PC-3 (cell line): ENCODE data around the gene MPL. TPM values are rescaled to one million over a fixed set of nuclear protein-coding genes. Genes with fewer than 3 reads are reported as not detected.

ENCODE experiments used
- ATAC-seq: fragments of 200-7000 bp; cut with Tn5 transposase; 2 replicates; pipeline ENCODE4 v1.9.1; 2020; ENCODE audit warnings: mild to moderate bottlenecking, moderate library complexity
- BruUV-seq: library from RNA; stranded (reverse); fragments of 400-500 nt; replicated peaks from 2 replicates; lab custom pipeline; 2021; lab: Mats Ljungman, UMichigan
- CTCF ChIA-PET: fragments of 300-600 bp; sonication (Branson Sonifier 250); formaldehyde crosslinking; loops from one replicate; lab custom pipeline; 2022; ENCODE audit warnings: antibody characterized with exemption; lab: Charles Lee
- POLR2A ChIA-PET: fragments of 300-600 bp; sonication (Branson Sonifier 250); formaldehyde crosslinking; loops from one replicate; lab custom pipeline; 2022; ENCODE audit warnings: antibody characterized with exemption; ENCODE audit not compliant: unreplicated experiment; lab: Charles Lee
- DNase-seq: peaks from one replicate; pipeline ENCODE4 v3.0.0-alpha.2; 2015
- H2AFZ ChIP-seq: fragments of 300-600 bp; sonication (generic); 2 replicates; pipeline ENCODE4 v1.6.0; 2016; ENCODE audit warnings: antibody characterized with exemption, low read length
- H3F3A ChIP-seq: fragments of 300-600 bp; sonication (generic); one replicate; pipeline ENCODE4 v1.6.0; 2017; ENCODE audit warnings: antibody characterized with exemption, low read length, control low read depth, mild to moderate bottlenecking; ENCODE audit not compliant: unreplicated experiment
- H3K27ac ChIP-seq: fragments of 300-600 bp; sonication (generic); 2 replicates; pipeline ENCODE4 v1.5.1; 2016; ENCODE audit warnings: mild to moderate bottlenecking, low read length
- H3K27me3 ChIP-seq: fragments of 300-600 bp; sonication (generic); 2 replicates; pipeline ENCODE4 v1.6.1; 2016; ENCODE audit warnings: low read length, mixed read lengths
- H3K36me3 ChIP-seq: fragments of 300-600 bp; sonication (generic); 2 replicates; pipeline ENCODE4 v1.6.1; 2016; ENCODE audit warnings: low read depth, mixed run types, low read length, mixed read lengths
- H3K4me1 ChIP-seq: fragments of 300-600 bp; sonication (generic); 2 replicates; pipeline ENCODE4 v1.5.1; 2016; ENCODE audit warnings: low read length; ENCODE audit not compliant: insufficient read depth
- H3K4me2 ChIP-seq: fragments of 300-600 bp; sonication (generic); 2 replicates; pipeline ENCODE4 v1.6.0; 2016; ENCODE audit warnings: low read length
- H3K4me3 ChIP-seq: fragments of 300-600 bp; sonication (generic); 2 replicates; pipeline ENCODE4 v1.5.1; 2016; ENCODE audit warnings: mild to moderate bottlenecking, low read length, mixed read lengths
- H3K79me2 ChIP-seq: fragments of 300-600 bp; sonication (generic); 2 replicates; pipeline ENCODE4 v1.6.1; 2017; ENCODE audit warnings: low read length, mixed read lengths
- H3K9ac ChIP-seq: fragments of 300-600 bp; sonication (generic); 2 replicates; pipeline ENCODE4 v1.6.0; 2016; ENCODE audit warnings: mild to moderate bottlenecking, low read length
- H3K9me2 ChIP-seq: fragments of 300-600 bp; sonication (generic); replicated peaks from 2 replicates; pipeline ENCODE4 v1.6.1; 2016; ENCODE audit warnings: mixed run types, low read length, mixed read lengths
- H3K9me3 ChIP-seq: fragments of 300-600 bp; sonication (generic); 2 replicates; pipeline ENCODE4 v1.6.1; 2016; ENCODE audit warnings: low read length, mixed read lengths
- H4K20me1 ChIP-seq: fragments of 300-600 bp; sonication (generic); 2 replicates; pipeline ENCODE4 v1.6.1; 2016; ENCODE audit warnings: low read length, mixed read lengths
- CTCF ChIP-seq: fragments of 300-600 bp; sonication (generic); conservative IDR thresholded peaks from 2 replicates; pipeline ENCODE4 v1.5.1; 2017; ENCODE audit warnings: antibody characterized with exemption, low read depth, mild to moderate bottlenecking, low read length
- EZH2 ChIP-seq: fragments of 300-600 bp; sonication (generic); IDR thresholded peaks from one replicate; pipeline ENCODE4 v1.6.1; 2017; ENCODE audit warnings: antibody characterized with exemption, mild to moderate bottlenecking, low read length; ENCODE audit not compliant: unreplicated experiment
- EZH2phosphoT487 ChIP-seq: fragments of 300-600 bp; sonication (generic); IDR thresholded peaks from 2 replicates; pipeline ENCODE4 v1.6.1; 2018; ENCODE audit warnings: mild to moderate bottlenecking, antibody characterized with exemption, low read length, borderline replicate concordance
- intact Hi-C: fragments of 100-400 bp; cut with micrococcal nuclease; formaldehyde crosslinking; loops from 2 replicates; pipeline ENCODE4 v1.9.0; 2023
- total RNA-seq: library from RNA; depleted of rRNA; stranded (reverse); fragments of >200 nt; gene quantifications from 2 replicates; pipeline ENCODE4 v1.2.3, GENCODE V29; 2014

MPL gene
- total RNA-seq, 1 experiment from 2014 or later, result not detected

GRCh38 chr1:43319288-43319687 lies 18.3 kb upstream of the MPL start:
- ChIA-PET POLR2A (no interaction called here), CTCF (no interaction called here)
- H3F3A ChIP-seq, result no peaks in the 10 kb centered on the region
- no peaks in the 10 kb centered on the region for H3K36me3 ChIP-seq
- no peak overlapping the region for H3K4me3 ChIP-seq
- intact Hi-C loops, result no loop called here
- ATAC-seq (no peak), DNase-seq (no peak)
- no peaks in the 10 kb centered on the region for H3K9me2 ChIP-seq
- H4K20me1 ChIP-seq, result no peaks in the 10 kb centered on the region
- BruUV-seq, result no TSS peak
- H3K79me2 ChIP-seq, result no peaks in the 10 kb centered on the region
- no peaks in the 10 kb centered on the region for H3K4me1 ChIP-seq
- H3K27ac ChIP-seq, result no peak overlapping the region
- no peak overlapping the region for H2AFZ ChIP-seq
- no peak overlapping the region for H3K4me2 ChIP-seq
- TF ChIP-seq EZH2, result no peak
- TF ChIP-seq CTCF, result no peak
- TF ChIP-seq EZH2phosphoT487, result no peak
- no peak overlapping the region for H3K9ac ChIP-seq
- H3K9me3 ChIP-seq, result no peaks in the 10 kb centered on the region
- H3K27me3 ChIP-seq, result no peaks in the 10 kb centered on the region

GRCh38 chr1:43319766-43320165 lies 17.9 kb upstream of the MPL start:
- ATAC-seq, result no peak

More at GRCh38 chr1:43319766-43320165, 17.9 kb upstream of the MPL start:
- Histone ChIP-seq H4K20me1 (no peaks in the 10 kb centered on the region), H3K27me3 (no peaks in the 10 kb centered on the region), H3K9me2 (no peaks in the 10 kb centered on the region), H3F3A (no peaks in the 10 kb centered on the region), H3K4me2 (no peak overlapping the region), H3K27ac (no peak overlapping the region), H2AFZ (no peak overlapping the region), H3K4me1 (no peaks in the 10 kb centered on the region), H3K9ac (no peak overlapping the region), H3K9me3 (no peaks in the 10 kb centered on the region), H3K36me3 (no peaks in the 10 kb centered on the region), H3K79me2 (no peaks in the 10 kb centered on the region), H3K4me3 (no peak overlapping the region)
- intact Hi-C loops, result no loop called here
- BruUV-seq, result no TSS peak
- ChIA-PET POLR2A (no interaction called here), CTCF (no interaction called here)
- no peak for TF ChIP-seq CTCF
- no peak for TF ChIP-seq EZH2phosphoT487
- TF ChIP-seq EZH2, result no peak
- DNase-seq, result no peak
